ENCODE results near the gene PTAR1. TPM values are rescaled to one million over a fixed set of nuclear protein-coding genes. Genes with fewer than 3 reads are reported as not detected.

Gene PTAR1
- 70.0 and 116 TPM in 2 replicates for total RNA-seq

GRCh38 chr9:69759421-69760277, at the start of gene PTAR1:
Gene PTAR1 (minus strand): TSS chr9:69760011. CDS start chr9:69759938, 73 bp downstream.

GRCh38 chr9:69671879-69672595, 87.8 kb downstream of the PTAR1 start, which contains the start of gene APBA1:
Gene APBA1 (minus strand): TSS chr9:69672371.

Other genes starting within 250 kb of the PTAR1 start
- 3.5 and 9.2 TPM in 2 replicates for gene APBA1, start 87.6 kb downstream of the PTAR1 start, total RNA-seq
- gene CFAP95, start 60.8 kb upstream of the PTAR1 start, total RNA-seq, result not detected in 2 replicates

Data from placental pericyte (primary cell).